CD4-positive, alpha-beta T cell (primary cell): ENCODE data around the gene P2RY12. TPM values are rescaled to one million over a fixed set of nuclear protein-coding genes. Genes with fewer than 3 reads are reported as not detected.

ENCODE experiments used
- ATAC-seq: fragments of 200-7000 bp; cut with Tn5 transposase; one replicate; pipeline ENCODE4 v1.10.0; 2022; ENCODE audit warnings: mild to moderate bottlenecking; ENCODE audit not compliant: poor library complexity
- CTCF ChIA-PET: fragments of 350-600 bp; sonication (Branson Sonifier 250); formaldehyde crosslinking; loops from one replicate; lab custom pipeline; 2021; ENCODE audit warnings: antibody characterized with exemption, inconsistent platforms; lab: Charles Lee
- POLR2A ChIA-PET: fragments of 350-600 bp; sonication (Branson Sonifier 250); formaldehyde crosslinking; loops from one replicate; lab custom pipeline; 2021; ENCODE audit warnings: antibody characterized with exemption, inconsistent platforms; lab: Charles Lee
- DNase-seq, 14 experiments: peaks; one replicate each; pipeline ENCODE4 v3.0.0-alpha.2; 2013 to 2020; ENCODE audit warnings: mixed read lengths in 2 of 14
- H3K27ac ChIP-seq, 2 donors: one replicate each; pipeline versions ENCODE4 v1.5.1 to v1.7.0; 2013; ENCODE audit warnings: low read length in 2 of 2, low read depth in 1 of 2, mild to moderate bottlenecking in 1 of 2
- H3K27me3 ChIP-seq, 2 experiments: 1 replicate in 1 of 2; 2 replicates in 1 of 2; pipeline versions ENCODE4 v1.6.1 to v1.7.0; 2013; ENCODE audit warnings: low read length in 2 of 2, control low read depth in 1 of 2, mild to moderate bottlenecking in 1 of 2, moderate library complexity in 1 of 2; ENCODE audit not compliant: insufficient read depth in 2 of 2, control insufficient read depth in 1 of 2
- H3K36me3 ChIP-seq: one replicate; pipeline ENCODE4 v1.6.1; 2013; ENCODE audit warnings: low read length, control low read depth; ENCODE audit not compliant: insufficient read depth
- H3K4me1 ChIP-seq: one replicate; pipeline ENCODE4 v1.6.1; 2013; ENCODE audit warnings: low read length, control low read depth; ENCODE audit not compliant: insufficient read depth
- H3K4me3 ChIP-seq: one replicate; pipeline ENCODE4 v1.5.1; 2013; ENCODE audit warnings: mild to moderate bottlenecking, low read length, moderate library complexity
- H3K9me3 ChIP-seq, 2 experiments: 1 replicate in 1 of 2; 2 replicates in 1 of 2; pipeline versions ENCODE4 v1.6.1 to v1.7.0; 2013; ENCODE audit warnings: low read length in 2 of 2, mild to moderate bottlenecking in 2 of 2, control low read depth in 1 of 2, moderate library complexity in 1 of 2; ENCODE audit not compliant: control insufficient read depth in 1 of 2, insufficient read depth in 1 of 2
- H3K27ac Mint-ChIP-seq: one replicate; pipeline ENCODE4 v1.8.0; 2020; ENCODE audit warnings: mixed read lengths
- H3K27me3 Mint-ChIP-seq: one replicate; pipeline ENCODE4 v1.8.0; 2021; ENCODE audit warnings: mixed read lengths
- H3K36me3 Mint-ChIP-seq: one replicate; pipeline ENCODE4 v1.8.0; 2021; ENCODE audit warnings: low read depth, mixed read lengths
- H3K4me1 Mint-ChIP-seq: one replicate; pipeline ENCODE4 v1.8.0; 2021; ENCODE audit warnings: low read depth, mixed read lengths
- H3K4me3 Mint-ChIP-seq: one replicate; pipeline ENCODE4 v1.8.0; 2020; ENCODE audit warnings: mild to moderate bottlenecking, mixed read lengths
- H3K9me3 Mint-ChIP-seq: one replicate; pipeline ENCODE4 v1.8.0; 2020; ENCODE audit warnings: mixed read lengths
- intact Hi-C, 2 experiments: fragments of 100-400 bp; cut with DNase I in 1 of 2; cut with micrococcal nuclease in 1 of 2; formaldehyde crosslinking; loops; one replicate each; pipeline versions ENCODE4 v1.15.1 to v1.9.0; 2023 to 2025; cut with DNase I, micrococcal nuclease
- total RNA-seq, 174 experiments: library from RNA in 2 of 174; stranded (reverse) in 2 of 174; gene quantifications; one replicate each; pipeline ENCODE4 v1.2.3 and lab custom pipeline; 2021 to 2026
- TF ChIP-seq, protein P1 (sequence below): fragments of 200-600 bp; IDR thresholded peaks from one replicate; pipeline ENCODE4 v1.8.0; 2022; ENCODE audit warnings: antibody characterized with exemption, mild to moderate bottlenecking

The P2RY12 gene
- total RNA-seq, 2 experiments from 2014 or later: not detected

- H3K4me1 Mint-ChIP-seq: no peaks in the 10 kb centered on the region
- DNase-seq: no peak
- no peak overlapping the region for H3K27ac Mint-ChIP-seq
- peaks cover 8% of the 10 kb centered on the region for H3K27me3 Mint-ChIP-seq
- CTCF ChIA-PET: interaction anchor here (1.2 kb wide), 1 partner anchor 10 kb away, joined by 3 read pairs; no protein-coding TSS in a partner anchor
- no peaks in the 10 kb centered on the region for H3K36me3 ChIP-seq
- TF ChIP-seq, protein P1, sequence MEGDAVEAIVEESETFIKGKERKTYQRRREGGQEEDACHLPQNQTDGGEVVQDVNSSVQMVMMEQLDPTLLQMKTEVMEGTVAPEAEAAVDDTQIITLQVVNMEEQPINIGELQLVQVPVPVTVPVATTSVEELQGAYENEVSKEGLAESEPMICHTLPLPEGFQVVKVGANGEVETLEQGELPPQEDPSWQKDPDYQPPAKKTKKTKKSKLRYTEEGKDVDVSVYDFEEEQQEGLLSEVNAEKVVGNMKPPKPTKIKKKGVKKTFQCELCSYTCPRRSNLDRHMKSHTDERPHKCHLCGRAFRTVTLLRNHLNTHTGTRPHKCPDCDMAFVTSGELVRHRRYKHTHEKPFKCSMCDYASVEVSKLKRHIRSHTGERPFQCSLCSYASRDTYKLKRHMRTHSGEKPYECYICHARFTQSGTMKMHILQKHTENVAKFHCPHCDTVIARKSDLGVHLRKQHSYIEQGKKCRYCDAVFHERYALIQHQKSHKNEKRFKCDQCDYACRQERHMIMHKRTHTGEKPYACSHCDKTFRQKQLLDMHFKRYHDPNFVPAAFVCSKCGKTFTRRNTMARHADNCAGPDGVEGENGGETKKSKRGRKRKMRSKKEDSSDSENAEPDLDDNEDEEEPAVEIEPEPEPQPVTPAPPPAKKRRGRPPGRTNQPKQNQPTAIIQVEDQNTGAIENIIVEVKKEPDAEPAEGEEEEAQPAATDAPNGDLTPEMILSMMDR: no peak
- ATAC-seq: no peak
- no peaks in the 10 kb centered on the region for H3K9me3 ChIP-seq
- H3K27ac ChIP-seq: no peak overlapping the region
- H3K4me3 ChIP-seq: no peak overlapping the region
- no peak overlapping the region for H3K4me3 Mint-ChIP-seq
- no peaks in the 10 kb centered on the region for H3K36me3 Mint-ChIP-seq
- no peaks in the 10 kb centered on the region for H3K4me1 ChIP-seq
- H3K27me3 ChIP-seq: no peaks in the 10 kb centered on the region
- POLR2A ChIA-PET: no interaction called here
- intact Hi-C loops: no loop called here
- H3K9me3 Mint-ChIP-seq: no peaks in the 10 kb centered on the region
Observed at GRCh38 chr3:151322511-151322910, 62.0 kb downstream of the P2RY12 start.

- no peaks in the 10 kb centered on the region for H3K4me1 ChIP-seq
- no peaks in the 10 kb centered on the region for H3K36me3 ChIP-seq
- H3K4me3 ChIP-seq: no peak overlapping the region
- ATAC-seq (no peak), DNase-seq (no peak)
- H3K9me3 Mint-ChIP-seq: no peaks in the 10 kb centered on the region
- no peak overlapping the region for H3K27ac ChIP-seq
- H3K4me3 Mint-ChIP-seq: no peak overlapping the region
- H3K9me3 ChIP-seq: no peaks in the 10 kb centered on the region
- H3K36me3 Mint-ChIP-seq: no peaks in the 10 kb centered on the region
- H3K4me1 Mint-ChIP-seq: no peaks in the 10 kb centered on the region
- intact Hi-C loops: no loop called here
- POLR2A ChIA-PET: no interaction called here
- TF ChIP-seq, protein P1: no peak
- H3K27me3 Mint-ChIP-seq: peaks cover 8% of the 10 kb centered on the region
- CTCF ChIA-PET: no interaction called here
- no peaks in the 10 kb centered on the region for H3K27me3 ChIP-seq
- no peak overlapping the region for H3K27ac Mint-ChIP-seq
Observed at GRCh38 chr3:151321526-151321925, 63.0 kb downstream of the P2RY12 start.

- Histone ChIP-seq H3K36me3 (no peaks in the 10 kb centered on the region), H3K27me3 (peaks cover 0 to 3% of the 10 kb centered on the region in 2 experiments), H3K9me3 (no peaks in the 10 kb centered on the region), H3K4me3 (no peak overlapping the region), H3K27ac (no peak overlapping the region), H3K4me1 (no peaks in the 10 kb centered on the region)
- no peaks in the 10 kb centered on the region for H3K9me3 Mint-ChIP-seq
- H3K36me3 Mint-ChIP-seq: no peaks in the 10 kb centered on the region
- DNase-seq (no peak), ATAC-seq (no peak)
- no peaks in the 10 kb centered on the region for H3K27me3 Mint-ChIP-seq
- TF ChIP-seq, protein P1: no peak
- ChIA-PET CTCF (no interaction called here), POLR2A (interaction anchor here (0.6 kb wide), 1 partner anchor 717 kb away, joined by 3 read pairs; no protein-coding TSS in a partner anchor)
- no peak overlapping the region for H3K27ac Mint-ChIP-seq
- no peaks in the 10 kb centered on the region for H3K4me1 Mint-ChIP-seq
- intact Hi-C loops: no loop called here
- no peak overlapping the region for H3K4me3 Mint-ChIP-seq
Observed at GRCh38 chr3:151320131-151320530, 64.4 kb downstream of the P2RY12 start.
